HFF-Myc (cell line): Measurements from ENCODE around the gene SLC45A1.

ENCODE experiments used
- DNase-seq: peaks from one replicate; pipeline ENCODE4 v3.0.0-alpha.2; 2011; ENCODE audit warnings: low read depth; ENCODE audit errors: extremely low read depth
- H3K4me3 ChIP-seq: replicated peaks from 2 replicates; pipeline ENCODE4 v1.5.1; 2011; ENCODE audit warnings: low read depth, mild to moderate bottlenecking, control low read depth, low read length
- TF ChIP-seq, protein P1 (sequence below): IDR thresholded peaks from 2 replicates; pipeline ENCODE4 v1.5.1; 2012; ENCODE audit warnings: mild to moderate bottlenecking, low read depth, low read length, control low read depth; ENCODE audit errors: missing control alignments

SLC45A1 gene

DNA sequence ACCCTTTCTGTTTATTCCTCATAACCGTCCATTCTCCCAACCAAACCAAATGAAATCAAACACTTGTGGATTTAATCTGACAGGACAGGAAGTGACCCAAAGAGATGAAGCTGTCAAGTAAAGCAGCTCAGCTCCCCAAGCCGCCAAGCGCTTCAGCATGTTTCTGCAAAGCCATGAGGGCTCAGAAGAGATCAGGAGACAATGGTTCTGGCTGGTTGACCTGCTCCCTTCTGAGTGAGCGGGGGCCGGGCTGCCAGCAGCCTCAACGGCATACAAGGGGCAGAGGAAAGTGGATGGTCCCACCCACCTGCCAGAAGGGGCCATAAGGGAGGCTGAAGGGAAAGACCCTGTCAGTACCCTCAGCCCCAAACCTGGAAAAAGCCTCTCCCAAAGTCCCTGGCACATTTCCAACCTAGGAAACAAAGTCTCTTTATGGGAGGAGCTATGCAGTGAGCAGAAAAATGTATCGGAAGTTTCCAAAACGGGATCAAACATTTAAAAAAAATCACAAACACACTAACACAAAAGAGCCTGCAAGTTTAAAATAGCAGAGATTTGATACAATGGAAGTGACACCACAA, 45.4 kb downstream of the SLC45A1 start:
- TF ChIP-seq, protein P1, sequence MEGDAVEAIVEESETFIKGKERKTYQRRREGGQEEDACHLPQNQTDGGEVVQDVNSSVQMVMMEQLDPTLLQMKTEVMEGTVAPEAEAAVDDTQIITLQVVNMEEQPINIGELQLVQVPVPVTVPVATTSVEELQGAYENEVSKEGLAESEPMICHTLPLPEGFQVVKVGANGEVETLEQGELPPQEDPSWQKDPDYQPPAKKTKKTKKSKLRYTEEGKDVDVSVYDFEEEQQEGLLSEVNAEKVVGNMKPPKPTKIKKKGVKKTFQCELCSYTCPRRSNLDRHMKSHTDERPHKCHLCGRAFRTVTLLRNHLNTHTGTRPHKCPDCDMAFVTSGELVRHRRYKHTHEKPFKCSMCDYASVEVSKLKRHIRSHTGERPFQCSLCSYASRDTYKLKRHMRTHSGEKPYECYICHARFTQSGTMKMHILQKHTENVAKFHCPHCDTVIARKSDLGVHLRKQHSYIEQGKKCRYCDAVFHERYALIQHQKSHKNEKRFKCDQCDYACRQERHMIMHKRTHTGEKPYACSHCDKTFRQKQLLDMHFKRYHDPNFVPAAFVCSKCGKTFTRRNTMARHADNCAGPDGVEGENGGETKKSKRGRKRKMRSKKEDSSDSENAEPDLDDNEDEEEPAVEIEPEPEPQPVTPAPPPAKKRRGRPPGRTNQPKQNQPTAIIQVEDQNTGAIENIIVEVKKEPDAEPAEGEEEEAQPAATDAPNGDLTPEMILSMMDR, result no peak

GRCh38 chr1:8363767-8364301, 45.9 kb downstream of the SLC45A1 start:
- DNase-seq, result no peak
- no peak overlapping the region for H3K4me3 ChIP-seq
- TF ChIP-seq, protein P1, result no peak

More for the DNA sequence above, 45.4 kb downstream of the SLC45A1 start:
- DNase-seq, result no peak
- H3K4me3 ChIP-seq, result no peak overlapping the region

GRCh38 chr1:8364528-8365442, 46.9 kb downstream of the SLC45A1 start:
- TF ChIP-seq, protein P1, result no peak
- DNase-seq, result no peak
- H3K4me3 ChIP-seq, result no peak overlapping the region

DNA sequence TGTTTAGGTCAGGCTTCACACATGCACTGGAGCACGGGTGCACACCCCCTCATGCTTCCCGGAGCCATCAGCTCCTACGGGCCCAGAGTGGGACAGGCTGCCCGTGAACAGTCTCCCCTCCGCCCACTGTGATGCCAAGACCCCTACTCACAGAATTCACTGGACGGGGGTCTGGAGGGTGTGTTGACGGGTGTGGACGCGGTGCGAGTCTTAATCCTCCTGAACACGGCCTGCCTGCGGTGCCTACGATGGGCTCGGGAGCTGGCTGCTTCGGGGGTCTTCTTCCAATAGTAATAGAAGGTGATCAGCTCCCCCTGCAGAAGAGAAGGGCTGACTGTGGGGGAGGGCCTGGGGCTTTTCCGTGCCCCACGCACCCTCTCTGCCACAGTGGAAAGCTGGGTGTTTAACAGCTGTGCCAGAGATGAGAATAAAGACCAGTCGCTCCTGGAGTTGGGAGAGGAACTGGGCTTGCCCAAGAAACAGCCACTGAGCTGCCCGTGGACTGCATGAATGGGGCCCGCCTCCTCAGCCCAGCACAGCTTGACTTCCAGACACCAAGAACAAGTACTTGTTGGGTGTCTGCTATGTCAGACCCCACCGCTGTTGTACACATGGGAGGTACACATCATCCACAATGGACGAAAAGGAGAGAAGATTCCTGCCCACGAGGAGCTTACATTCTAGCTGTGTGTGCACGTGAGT, 47.9 kb downstream of the SLC45A1 start:
- DNase-seq, result no peak
- TF ChIP-seq, protein P1, result no peak
- H3K4me3 ChIP-seq, result no peak overlapping the region

- no peak for DNase-seq
- H3K4me3 ChIP-seq, result no peak overlapping the region
- TF ChIP-seq, protein P1, result no peak
Observed at GRCh38 chr1:8367571-8368194, 49.8 kb downstream of the SLC45A1 start.

DNA sequence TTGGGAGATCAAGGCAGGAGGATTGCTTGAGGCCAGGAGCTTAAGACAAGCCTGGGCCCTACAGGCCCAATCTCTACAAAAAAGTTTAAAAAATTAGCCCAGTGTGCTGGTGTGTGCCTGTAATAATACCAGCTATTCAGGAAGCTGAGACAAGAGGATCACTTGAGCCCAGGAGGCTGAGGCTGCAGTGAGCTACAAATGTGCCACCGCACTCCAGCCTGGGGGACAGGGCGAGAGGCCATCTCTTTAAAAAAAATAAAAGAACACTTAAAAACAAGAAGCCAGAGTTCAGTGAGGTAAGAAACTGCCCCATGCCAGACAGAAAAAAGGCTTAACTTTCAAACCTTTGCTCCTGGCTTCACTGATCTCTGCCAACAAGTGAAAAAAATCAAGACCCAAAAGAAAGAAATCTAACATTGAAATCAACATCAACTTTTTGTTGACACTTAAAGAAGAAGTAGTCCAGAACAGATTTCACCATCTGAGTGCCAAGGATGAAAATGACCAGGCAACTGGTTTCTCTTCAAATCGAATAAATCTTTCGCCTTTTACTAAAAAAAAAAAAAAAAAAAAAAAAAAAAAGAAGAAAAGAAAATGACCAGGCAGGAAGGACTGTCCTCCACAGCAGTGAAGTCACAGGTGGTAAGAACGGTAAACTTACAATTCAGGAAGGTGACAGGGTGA, 51.2 kb downstream of the SLC45A1 start:
- no peak overlapping the region for H3K4me3 ChIP-seq
- no peak for DNase-seq
- TF ChIP-seq, protein P1, result no peak
